HEK293 (cell line): ENCODE data around the gene PRSS22.

Experiments used
- CTCF ChIA-PET: fragments of 350-600 bp; formaldehyde crosslinking; extraction: SDS; loops from one replicate; lab custom pipeline; 2021; ENCODE audit warnings: antibody characterized with exemption; lab: Yijun Ruan, JAX
- POLR2A ChIA-PET: fragments of 300-600 bp; formaldehyde crosslinking; extraction: SDS; loops from one replicate; lab custom pipeline; 2020; ENCODE audit warnings: antibody characterized with exemption, inconsistent platforms; lab: Yijun Ruan, JAX
- H3K27ac ChIP-seq: fragments of 200-500 bp; sonication (Bioruptor generic); 2 replicates; pipeline ENCODE4 v1.5.1; 2014; ENCODE audit warnings: low read depth, low read length, control low read depth, inconsistent platforms; ENCODE audit errors: extremely low read depth
- H3K36me3 ChIP-seq, 2 experiments: fragments of 200-500 bp in 1 of 2; sonication (Bioruptor generic) in 1 of 2; 1 replicate in 1 of 2; 2 replicates in 1 of 2; pipeline ENCODE4 v1.5.1; 2014 to 2017; ENCODE audit warnings: inconsistent platforms in 2 of 2, low read length in 2 of 2; ENCODE audit not compliant: control insufficient read depth in 2 of 2, insufficient read depth in 1 of 2
- H3K4me1 ChIP-seq: fragments of 200-500 bp; sonication (Bioruptor generic); 2 replicates; pipeline ENCODE4 v1.5.1; 2014; ENCODE audit warnings: mild to moderate bottlenecking, low read length, inconsistent platforms; ENCODE audit not compliant: control insufficient read depth, insufficient read depth
- H3K4me3 ChIP-seq: 2 replicates; pipeline ENCODE4 v1.5.1; 2011; ENCODE audit warnings: low read depth, mild to moderate bottlenecking, control low read depth, low read length, moderate library complexity
- H3K9me3 ChIP-seq: fragments of 200-500 bp; sonication (Bioruptor generic); 2 replicates; pipeline ENCODE4 v1.5.1; 2014; ENCODE audit warnings: low read depth, low read length, inconsistent platforms; ENCODE audit not compliant: control insufficient read depth, insufficient read depth
- EGR2 ChIP-seq: fragments of 450-650 bp; formaldehyde crosslinking; IDR thresholded peaks from 2 replicates; pipeline ENCODE4 v1.5.1; 2016; ENCODE audit warnings: low read depth, missing biosample characterization, missing genetic modification characterization
- HOXA7 ChIP-seq: sonication (generic); formaldehyde crosslinking; IDR thresholded peaks from 2 replicates; pipeline ENCODE4 v1.8.1; 2022; ENCODE audit warnings: missing genetic modification reagents, borderline replicate concordance
- HOXC10 ChIP-seq: sonication (generic); formaldehyde crosslinking; IDR thresholded peaks from 2 replicates; pipeline ENCODE4 v1.8.1; 2023; ENCODE audit warnings: mild to moderate bottlenecking, missing genetic modification reagents
- IKZF3 ChIP-seq: fragments of 450-650 bp; IDR thresholded peaks from 2 replicates; pipeline ENCODE4 v1.5.0; 2018; ENCODE audit warnings: missing biosample characterization, mild to moderate bottlenecking, missing genetic modification characterization, moderate library complexity
- SCRT2 ChIP-seq: fragments of 450-650 bp; formaldehyde crosslinking; IDR thresholded peaks from 2 replicates; pipeline ENCODE4 v1.5.1; 2016; ENCODE audit warnings: missing biosample characterization, missing genetic modification characterization
- ZBTB21 ChIP-seq: fragments of 450-650 bp; formaldehyde crosslinking; IDR thresholded peaks from 2 replicates; pipeline ENCODE4 v1.5.1; 2017; ENCODE audit warnings: missing biosample characterization, missing genetic modification characterization
- ZIC2 ChIP-seq: fragments of 450-650 bp; formaldehyde crosslinking; IDR thresholded peaks from 2 replicates; pipeline ENCODE4 v1.5.1; 2016; ENCODE audit warnings: missing biosample characterization, missing genetic modification characterization
- ZNF112 ChIP-seq: fragments of 450-650 bp; formaldehyde crosslinking; IDR thresholded peaks from 2 replicates; pipeline ENCODE4 v1.5.0; 2017; ENCODE audit warnings: missing biosample characterization, missing genetic modification characterization
- ZNF223 ChIP-seq: fragments of 450-650 bp; formaldehyde crosslinking; IDR thresholded peaks from 2 replicates; pipeline ENCODE4 v1.5.1; 2016; ENCODE audit warnings: missing biosample characterization, missing genetic modification characterization
- ZNF24 ChIP-seq: fragments of 450-650 bp; formaldehyde crosslinking; IDR thresholded peaks from 2 replicates; pipeline ENCODE4 v1.5.1; 2016; ENCODE audit warnings: missing biosample characterization, missing genetic modification characterization
- ZNF274 ChIP-seq, 2 experiments: fragments of 200-500 bp in 1 of 2; fragments of 450-650 bp in 1 of 2; sonication (Bioruptor generic) in 1 of 2; formaldehyde crosslinking in 1 of 2; IDR thresholded peaks; 2 replicates each; pipeline versions ENCODE4 v1.5.1 to v1.6.1; 2014 to 2016; ENCODE audit warnings: borderline replicate concordance in 1 of 2, inconsistent platforms in 1 of 2, low read length in 1 of 2, missing biosample characterization in 1 of 2, missing genetic modification characterization in 1 of 2
- ZNF426 ChIP-seq: fragments of 450-650 bp; formaldehyde crosslinking; IDR thresholded peaks from 2 replicates; pipeline ENCODE4 v1.5.1; 2017; ENCODE audit warnings: missing biosample characterization, missing genetic modification characterization, mild to moderate bottlenecking, inconsistent platforms, moderate library complexity
- ZNF555 ChIP-seq: fragments of 450-650 bp; formaldehyde crosslinking; conservative IDR thresholded peaks from 2 replicates; pipeline ENCODE4 v1.5.1; 2017; ENCODE audit warnings: missing biosample characterization, mild to moderate bottlenecking, missing genetic modification characterization, inconsistent platforms
- ZNF670 ChIP-seq: fragments of 450-650 bp; formaldehyde crosslinking; IDR thresholded peaks from 2 replicates; pipeline ENCODE4 v1.5.1; 2016; ENCODE audit warnings: missing biosample characterization, missing genetic modification characterization, low read depth
- TF ChIP-seq, protein P1 (sequence below): fragments of 450-650 bp; formaldehyde crosslinking; IDR thresholded peaks from 2 replicates; pipeline ENCODE4 v1.5.1; 2016; ENCODE audit warnings: missing biosample characterization, missing genetic modification characterization, low read depth
- TF ChIP-seq, protein P2 (sequence below): fragments of 450-650 bp; formaldehyde crosslinking; IDR thresholded peaks from 2 replicates; pipeline ENCODE4; 2016; ENCODE audit warnings: missing biosample characterization, missing genetic modification characterization
- TF ChIP-seq, protein P3 (sequence below): fragments of 450-650 bp; IDR thresholded peaks from 2 replicates; pipeline ENCODE4 v1.5.1; 2018; ENCODE audit warnings: missing biosample characterization, mild to moderate bottlenecking, missing genetic modification characterization

Gene PRSS22

DNA sequence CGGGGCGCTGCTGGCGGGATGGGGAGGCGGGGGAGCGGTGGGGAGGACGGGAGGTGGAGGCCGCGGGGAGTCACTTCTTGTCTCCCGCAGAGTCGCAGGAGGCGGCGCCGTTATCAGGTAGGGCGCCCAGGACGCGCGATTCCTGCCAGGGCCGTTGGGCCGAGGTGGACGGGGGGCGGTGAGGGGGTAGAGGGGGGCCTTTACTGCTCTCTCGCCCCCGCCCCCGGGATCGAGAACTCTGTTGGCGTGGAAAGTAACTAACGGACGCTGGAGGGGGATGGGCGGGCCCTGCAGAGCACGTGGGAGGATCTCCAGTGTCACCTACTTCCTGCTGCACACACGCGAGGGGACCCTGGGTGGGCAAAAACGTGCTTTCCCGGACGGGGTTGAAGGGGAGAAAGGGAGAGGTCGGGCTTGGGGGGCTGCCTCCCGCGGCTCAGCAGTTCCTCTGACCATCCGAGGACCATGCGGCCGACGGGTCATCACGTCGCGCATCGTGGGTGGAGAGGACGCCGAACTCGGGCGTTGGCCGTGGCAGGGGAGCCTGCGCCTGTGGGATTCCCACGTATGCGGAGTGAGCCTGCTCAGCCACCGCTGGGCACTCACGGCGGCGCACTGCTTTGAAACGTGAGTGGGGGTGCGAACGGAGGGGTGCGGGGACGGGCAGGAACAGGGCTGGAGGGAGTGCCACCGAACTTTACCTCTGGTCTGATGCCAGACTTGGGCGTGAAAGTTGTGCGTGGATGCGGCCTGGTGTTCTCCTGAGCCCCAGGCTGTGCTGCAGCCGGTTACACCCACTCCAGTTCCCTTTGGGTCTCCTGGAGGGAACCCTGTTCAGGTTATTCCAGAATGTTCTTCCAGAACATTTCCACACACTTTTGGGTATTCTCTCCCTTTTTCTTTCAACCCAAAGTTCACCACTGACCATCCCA is 40.4 kb downstream of the PRSS22 start:
- no peaks in the 10 kb centered on the region for H3K9me3 ChIP-seq
- ChIA-PET POLR2A (no interaction called here), CTCF (no interaction called here)
- no peaks in the 10 kb centered on the region for H3K4me1 ChIP-seq
- no peak overlapping the region for H3K27ac ChIP-seq
- no peak overlapping the region for H3K4me3 ChIP-seq
- no peaks in the 10 kb centered on the region for H3K36me3 ChIP-seq
- TF ChIP-seq ZNF24 (tag by site-specific recombination) (no peak), IKZF3 (tag by site-specific recombination) (no peak), ZNF426 (no peak), EGR2 (tag by site-specific recombination) (0 out of 2 replicates have a peak, but pooled peaks have one; percentile 8), ZNF112 (tag by site-specific recombination) (no peak)

DNA sequence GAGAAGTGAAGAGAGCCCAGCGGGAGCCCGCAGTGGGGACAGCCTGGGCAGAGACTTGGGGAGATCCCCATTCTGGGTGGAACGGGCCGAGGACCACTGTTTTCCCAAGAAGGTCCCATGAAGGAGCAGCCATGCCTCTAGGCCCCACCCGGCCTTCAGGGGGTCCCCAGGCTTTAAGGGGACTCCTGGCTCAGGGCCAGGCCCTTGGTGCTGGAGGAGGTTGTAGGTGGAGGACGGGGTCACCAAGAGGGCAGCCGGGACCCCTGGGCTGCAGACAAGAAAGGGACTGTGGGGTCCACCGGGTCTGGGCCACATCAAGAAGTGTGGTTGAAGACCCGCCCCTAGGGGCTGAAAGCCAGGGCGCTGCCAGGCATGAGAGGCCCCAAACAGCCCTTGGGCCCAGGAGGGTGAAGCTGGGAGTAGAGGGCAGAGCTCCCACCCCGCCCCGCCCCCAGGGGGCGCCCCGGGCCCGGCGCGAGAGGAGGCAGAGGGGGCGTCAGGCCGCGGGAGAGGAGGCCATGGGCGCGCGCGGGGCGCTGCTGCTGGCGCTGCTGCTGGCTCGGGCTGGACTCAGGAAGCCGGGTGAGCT is 41.1 kb downstream of the PRSS22 start, which contains the start of gene PRSS21:
Gene PRSS21 (plus strand): TSS at position 487 of the 589 bp plus-strand sequence. CDS start 32 bp downstream, at position 519.
- H3K27ac ChIP-seq = no peak within 1 kb of the TSS
- CTCF ChIA-PET = no interaction called here
- TF ChIP-seq, protein P1, sequence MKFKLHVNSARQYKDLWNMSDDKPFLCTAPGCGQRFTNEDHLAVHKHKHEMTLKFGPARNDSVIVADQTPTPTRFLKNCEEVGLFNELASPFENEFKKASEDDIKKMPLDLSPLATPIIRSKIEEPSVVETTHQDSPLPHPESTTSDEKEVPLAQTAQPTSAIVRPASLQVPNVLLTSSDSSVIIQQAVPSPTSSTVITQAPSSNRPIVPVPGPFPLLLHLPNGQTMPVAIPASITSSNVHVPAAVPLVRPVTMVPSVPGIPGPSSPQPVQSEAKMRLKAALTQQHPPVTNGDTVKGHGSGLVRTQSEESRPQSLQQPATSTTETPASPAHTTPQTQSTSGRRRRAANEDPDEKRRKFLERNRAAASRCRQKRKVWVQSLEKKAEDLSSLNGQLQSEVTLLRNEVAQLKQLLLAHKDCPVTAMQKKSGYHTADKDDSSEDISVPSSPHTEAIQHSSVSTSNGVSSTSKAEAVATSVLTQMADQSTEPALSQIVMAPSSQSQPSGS (tag by site-specific recombination) = no peak
- TF ChIP-seq, protein P2, sequence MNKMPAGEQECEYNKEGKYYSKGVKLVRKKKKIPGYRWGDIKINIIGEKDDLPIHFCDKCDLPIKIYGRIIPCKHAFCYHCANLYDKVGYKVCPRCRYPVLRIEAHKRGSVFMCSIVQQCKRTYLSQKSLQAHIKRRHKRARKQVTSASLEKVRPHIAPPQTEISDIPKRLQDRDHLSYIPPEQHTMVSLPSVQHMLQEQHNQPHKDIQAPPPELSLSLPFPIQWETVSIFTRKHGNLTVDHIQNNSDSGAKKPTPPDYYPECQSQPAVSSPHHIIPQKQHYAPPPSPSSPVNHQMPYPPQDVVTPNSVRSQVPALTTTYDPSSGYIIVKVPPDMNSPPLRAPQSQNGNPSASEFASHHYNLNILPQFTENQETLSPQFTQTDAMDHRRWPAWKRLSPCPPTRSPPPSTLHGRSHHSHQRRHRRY (tag by site-specific recombination) = no peak
- TF ChIP-seq ZIC2 (tag by site-specific recombination) (no peak), ZBTB21 (tag by site-specific recombination) (no peak), ZNF223 (no peak), ZNF555 (tag by site-specific recombination) (no peak), SCRT2 (tag by site-specific recombination) (no peak), ZNF670 (tag by site-specific recombination) (no peak), HOXC10 (no peak), ZNF274 (IDR thresholded peaks at IDR 0.05; ENCODE audit: low read length) (no peak), ZNF274 (tag by site-specific recombination; IDR thresholded peaks at IDR 0.05; ENCODE audit: borderline replicate concordance) (no peak), HOXA7 (no peak)
- TF ChIP-seq, protein P3, sequence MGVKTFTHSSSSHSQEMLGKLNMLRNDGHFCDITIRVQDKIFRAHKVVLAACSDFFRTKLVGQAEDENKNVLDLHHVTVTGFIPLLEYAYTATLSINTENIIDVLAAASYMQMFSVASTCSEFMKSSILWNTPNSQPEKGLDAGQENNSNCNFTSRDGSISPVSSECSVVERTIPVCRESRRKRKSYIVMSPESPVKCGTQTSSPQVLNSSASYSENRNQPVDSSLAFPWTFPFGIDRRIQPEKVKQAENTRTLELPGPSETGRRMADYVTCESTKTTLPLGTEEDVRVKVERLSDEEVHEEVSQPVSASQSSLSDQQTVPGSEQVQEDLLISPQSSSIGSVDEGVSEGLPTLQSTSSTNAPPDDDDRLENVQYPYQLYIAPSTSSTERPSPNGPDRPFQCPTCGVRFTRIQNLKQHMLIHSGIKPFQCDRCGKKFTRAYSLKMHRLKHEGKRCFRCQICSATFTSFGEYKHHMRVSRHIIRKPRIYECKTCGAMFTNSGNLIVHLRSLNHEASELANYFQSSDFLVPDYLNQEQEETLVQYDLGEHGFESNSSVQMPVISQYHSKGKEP = no peak
- TF ChIP-seq, all 188 proteins: peak for 0
- H3K4me1 ChIP-seq = no peaks in the 10 kb centered on the region
- no peaks in the 10 kb centered on the region for H3K36me3 ChIP-seq
- H3K9me3 ChIP-seq = no peaks in the 10 kb centered on the region
- H3K4me3 ChIP-seq = no peak within 1 kb of the TSS
- POLR2A ChIA-PET = no interaction called here
